Right lobe of liver (tissue), 6 donors: ENCODE results near the gene TNRC6C. TPM values are rescaled to one million over a fixed set of nuclear protein-coding genes. Genes with fewer than 3 reads are reported as not detected.

Experiments
- ATAC-seq, 4 donors: fragments of 200-7000 bp; cut with Tn5 transposase; one replicate each; pipeline ENCODE4 v1.9.1; 2020; ENCODE audit warnings: mild to moderate bottlenecking in 4 of 4, moderate library complexity in 4 of 4
- DNase-seq, 3 donors: peaks; one replicate each; pipeline ENCODE4 v3.0.0-alpha.2; 2020
- H3K27ac ChIP-seq, 3 donors: fragments of 200-600 bp; one replicate each; pipeline ENCODE4 v1.8.0; 2022
- H3K27me3 ChIP-seq, 2 donors: fragments of 200-600 bp; one replicate each; pipeline ENCODE4 v1.8.0; 2022
- H3K36me3 ChIP-seq, 4 donors: fragments of 200-600 bp; sonication (generic) in 1 of 4; one replicate each; pipeline versions ENCODE4 v1.5.1 to v1.8.0; 2017 to 2022; ENCODE audit warnings: control low read depth in 1 of 4
- H3K4me1 ChIP-seq, 4 donors: fragments of 200-600 bp; sonication (generic) in 1 of 4; one replicate each; pipeline versions ENCODE4 v1.5.1 to v1.8.0; 2017 to 2022; ENCODE audit warnings: control low read depth in 1 of 4
- H3K4me3 ChIP-seq, 3 donors: fragments of 200-600 bp; one replicate each; pipeline ENCODE4 v1.8.0; 2022
- H3K9me3 ChIP-seq, 4 donors: fragments of 200-600 bp; sonication (generic) in 1 of 4; one replicate each; pipeline versions ENCODE4 v1.5.1 to v1.8.0; 2017 to 2022; ENCODE audit warnings: control low read depth in 1 of 4
- CTCF ChIP-seq, 4 donors: fragments of 200-600 bp in 3 of 4; fragments of 450-650 bp in 1 of 4; IDR thresholded peaks; one replicate each; pipeline versions ENCODE4 v1.5.1 to v1.8.0; 2016 to 2022; ENCODE audit warnings: antibody characterized with exemption in 4 of 4, mild to moderate bottlenecking in 2 of 4
- POLR2A ChIP-seq: fragments of 450-650 bp; IDR thresholded peaks from one replicate; pipeline ENCODE4 v1.6.1; 2017; ENCODE audit warnings: antibody characterized with exemption, mild to moderate bottlenecking
- WGBS: methylation state at CpG from one replicate; pipeline ENCODE4 v1.1.6; 2018; ENCODE audit warnings: low coverage, low lambda C conversion rate; ENCODE audit not compliant: insufficient coverage; ENCODE audit errors: missing lambda C conversion rate; 5-methylcytosine and 5-hydroxymethylcytosine counted together
- intact Hi-C, 2 donors: fragments of 100-400 bp; cut with DNase I; formaldehyde crosslinking; loops; one replicate each; pipeline versions ENCODE4 v1.11.2 to v1.14.1; 2022
- total RNA-seq, 6 experiments: library from RNA; depleted of rRNA in 2 of 6; stranded (reverse); fragments of >200 nt in 2 of 6; fragmentation: NEBNext Ultra II Directional in 3 of 6; extraction: Animal tissue kit (Norgen Biotek cat#: 25700) in 3 of 6; gene quantifications; one replicate each; pipeline versions ENCODE4 v1.1.0 to v1.2.4, GENCODE V29; 2016 to 2023
- donor health status: DM: no; HTN: yes; CAD: no.
- donor health status: DM: no; HTN: no; CAD: no.
- donor health status: DM: no; HTN: no; CAD: no.
- donor health status: DM: no; HTN: yes; CAD: no.
- donor health status: DM: no; HTN: yes; CAD: no.

Gene TNRC6C
- total RNA-seq, 6 experiments from 2014 or later: 1.9 to 10.6 (median 7.7) TPM

GRCh38 chr17:77941004-77941403, 17.5 kb upstream of the TNRC6C start:
- no peak overlapping the region for H3K27ac ChIP-seq
- no peaks in the 10 kb centered on the region for H3K36me3 ChIP-seq
- no peak for TF ChIP-seq POLR2A
- no peak for TF ChIP-seq CTCF (IDR thresholded peaks at IDR 0.05)
- 60% methylated on average over 1 of the region's 7 CpGs for WGBS
- DNase-seq: no peak
- intact Hi-C loops: no loop called here
- no peaks in the 10 kb centered on the region for H3K4me1 ChIP-seq
- no peaks in the 10 kb centered on the region for H3K9me3 ChIP-seq
- no peak for ATAC-seq
- no peak overlapping the region for H3K4me3 ChIP-seq
- no peaks in the 10 kb centered on the region for H3K27me3 ChIP-seq

- intact Hi-C loops: no loop called here
- Histone ChIP-seq H3K36me3 (no peaks in the 10 kb centered on the region), H3K4me1 (no peaks in the 10 kb centered on the region), H3K27ac (no peak overlapping the region), H3K9me3 (no peaks in the 10 kb centered on the region), H3K4me3 (no peak overlapping the region), H3K27me3 (no peaks in the 10 kb centered on the region)
- DNase-seq (no peak), ATAC-seq (peak in 1 of 4 donors; percentile 11)
- WGBS: 77% methylated on average over 10 of the region's 11 CpGs
- TF ChIP-seq POLR2A: no peak
- TF ChIP-seq CTCF (IDR thresholded peaks at IDR 0.05): no peak
These were observed 16.2 kb upstream of the TNRC6C start for GRCh38 chr17:77942112-77942988.

- no peak for DNase-seq
These were observed 14.5 kb upstream of the TNRC6C start for GRCh38 chr17:77943971-77944370.

GRCh38 chr17:77944390-77945222, 13.9 kb upstream of the TNRC6C start:
- Histone ChIP-seq H3K27ac (no peak overlapping the region), H3K4me1 (no peaks in the 10 kb centered on the region), H3K36me3 (no peaks in the 10 kb centered on the region), H3K9me3 (no peaks in the 10 kb centered on the region), H3K27me3 (no peaks in the 10 kb centered on the region), H3K4me3 (no peak overlapping the region)
- intact Hi-C loops: no loop called here
- DNase-seq: no peak
- no peak for ATAC-seq
- WGBS: 73% methylated on average over 3 of the region's 12 CpGs
- TF ChIP-seq POLR2A (no peak), CTCF (IDR thresholded peaks at IDR 0.05) (no peak)

More at GRCh38 chr17:77943971-77944370, 14.5 kb upstream of the TNRC6C start:
- intact Hi-C loops: no loop called here
- 54% methylated on average over 4 of the region's 5 CpGs for WGBS
- H3K9me3 ChIP-seq: no peaks in the 10 kb centered on the region
- H3K4me3 ChIP-seq: no peak overlapping the region
- H3K4me1 ChIP-seq: no peaks in the 10 kb centered on the region
- TF ChIP-seq POLR2A (no peak), CTCF (IDR thresholded peaks at IDR 0.05) (no peak)
- H3K36me3 ChIP-seq: no peaks in the 10 kb centered on the region
- no peaks in the 10 kb centered on the region for H3K27me3 ChIP-seq
- no peak overlapping the region for H3K27ac ChIP-seq
- no peak for ATAC-seq
